ENCODE measurements around the gene CTU1.

CTU1 gene

DNA sequence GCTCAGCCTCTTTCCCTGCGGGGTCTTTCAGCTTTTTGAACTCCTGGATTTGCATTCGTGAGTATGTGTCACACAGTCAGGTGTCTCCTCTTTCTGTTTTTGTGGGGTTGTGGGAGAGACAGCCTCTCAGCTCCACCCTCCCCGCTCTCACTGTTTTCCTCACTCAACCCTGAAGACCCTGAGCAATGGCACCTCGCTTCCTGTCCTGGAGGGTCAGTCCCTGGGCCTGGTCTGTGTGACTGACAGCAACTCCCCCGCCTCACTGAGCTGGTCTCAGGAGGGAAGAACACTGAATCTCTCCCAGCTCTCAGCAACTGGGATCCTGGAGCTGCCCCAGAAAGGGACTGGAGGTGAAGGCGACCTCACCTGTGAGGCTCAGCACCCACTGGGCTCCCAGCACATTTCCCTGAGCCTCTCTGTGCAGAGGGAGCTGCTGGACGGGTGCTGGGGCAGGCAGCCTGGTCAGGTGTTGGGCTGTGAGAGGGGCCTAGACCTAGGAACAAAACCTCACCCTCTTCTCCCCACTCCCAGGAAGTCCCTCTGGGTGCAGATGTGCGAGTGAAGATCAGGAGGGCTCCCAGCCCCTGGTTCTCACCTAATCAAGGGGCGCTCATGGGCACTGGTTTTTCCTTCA is 29.7 kb upstream of the CTU1 start:
- Histone ChIP-seq H3K4me1 (ENCODE audit: low read length) (peaks cover 47% of the 10 kb centered on the region), H3K4me2 (ENCODE audit: low read length) (no peak overlapping the region), H3K9ac (ENCODE audit: low read length) (no peak overlapping the region)

GRCh38 chr19:51136851-51137551 is 28.8 kb upstream of the CTU1 start:
- Histone ChIP-seq H3K27me3 (ENCODE audit: low read depth, low read length) (peaks cover 35% of the 10 kb centered on the region), H3K27ac (ENCODE audit: low read length) (peak overlapping the region; percentile 18; the same call in 1 of the 2 replicates), H4K20me1 (ENCODE audit: insufficient read depth, low read length) (no peaks in the 10 kb centered on the region), H3K4me1 (ENCODE audit: low read length) (peaks cover 48% of the 10 kb centered on the region), H3K4me2 (ENCODE audit: low read length) (peak overlapping the region; percentile 26), H3K79me2 (ENCODE audit: low read length) (no peaks in the 10 kb centered on the region), H3K4me3 (ENCODE audit: low read length) (peak overlapping the region; percentile 9; the same call in 1 of the 2 replicates), H3K36me3 (replicated peaks; ENCODE audit: low read depth, low read length) (no peaks in the 10 kb centered on the region), H3K9me3 (ENCODE audit: insufficient read depth, low read length) (no peaks in the 10 kb centered on the region; the same call in 1 of the 2 replicates), H2AFZ (ENCODE audit: low read depth, low read length) (0 out of 2 replicates have a peak overlapping the region, but pooled peaks have one; percentile 4), H3K9ac (ENCODE audit: low read length) (no peak overlapping the region)
- TF ChIP-seq, protein P1, sequence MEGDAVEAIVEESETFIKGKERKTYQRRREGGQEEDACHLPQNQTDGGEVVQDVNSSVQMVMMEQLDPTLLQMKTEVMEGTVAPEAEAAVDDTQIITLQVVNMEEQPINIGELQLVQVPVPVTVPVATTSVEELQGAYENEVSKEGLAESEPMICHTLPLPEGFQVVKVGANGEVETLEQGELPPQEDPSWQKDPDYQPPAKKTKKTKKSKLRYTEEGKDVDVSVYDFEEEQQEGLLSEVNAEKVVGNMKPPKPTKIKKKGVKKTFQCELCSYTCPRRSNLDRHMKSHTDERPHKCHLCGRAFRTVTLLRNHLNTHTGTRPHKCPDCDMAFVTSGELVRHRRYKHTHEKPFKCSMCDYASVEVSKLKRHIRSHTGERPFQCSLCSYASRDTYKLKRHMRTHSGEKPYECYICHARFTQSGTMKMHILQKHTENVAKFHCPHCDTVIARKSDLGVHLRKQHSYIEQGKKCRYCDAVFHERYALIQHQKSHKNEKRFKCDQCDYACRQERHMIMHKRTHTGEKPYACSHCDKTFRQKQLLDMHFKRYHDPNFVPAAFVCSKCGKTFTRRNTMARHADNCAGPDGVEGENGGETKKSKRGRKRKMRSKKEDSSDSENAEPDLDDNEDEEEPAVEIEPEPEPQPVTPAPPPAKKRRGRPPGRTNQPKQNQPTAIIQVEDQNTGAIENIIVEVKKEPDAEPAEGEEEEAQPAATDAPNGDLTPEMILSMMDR (IDR thresholded peaks at IDR 0.05; ENCODE audit: low read depth, low read length), result no peak
- no peak for TF ChIP-seq EZH2phosphoT487 (IDR thresholded peaks at IDR 0.05; ENCODE audit: low read depth)

More for the DNA sequence above, 29.7 kb upstream of the CTU1 start:
- Histone ChIP-seq H3K4me3 (ENCODE audit: low read length) (no peak overlapping the region), H3K27ac (ENCODE audit: low read length) (no peak overlapping the region), H3K36me3 (replicated peaks; ENCODE audit: low read depth, low read length) (no peaks in the 10 kb centered on the region), H4K20me1 (ENCODE audit: insufficient read depth, low read length) (no peaks in the 10 kb centered on the region), H3K79me2 (ENCODE audit: low read length) (no peaks in the 10 kb centered on the region), H2AFZ (ENCODE audit: low read depth, low read length) (no peak overlapping the region), H3K27me3 (ENCODE audit: low read depth, low read length) (peaks cover 35% of the 10 kb centered on the region), H3K9me3 (ENCODE audit: insufficient read depth, low read length) (no peaks in the 10 kb centered on the region; the same call in 1 of the 2 replicates)
- TF ChIP-seq, protein P1 (IDR thresholded peaks at IDR 0.05; ENCODE audit: low read depth, low read length), result no peak
- TF ChIP-seq EZH2phosphoT487 (IDR thresholded peaks at IDR 0.05; ENCODE audit: low read depth), result no peak

- H3K9me3 ChIP-seq (ENCODE audit: insufficient read depth, low read length), result no peaks in the 10 kb centered on the region; the same call in 1 of the 2 replicates
- H2AFZ ChIP-seq (ENCODE audit: low read depth, low read length), result no peak overlapping the region
- no peaks in the 10 kb centered on the region for H3K79me2 ChIP-seq (ENCODE audit: low read length)
- no peaks in the 10 kb centered on the region for H4K20me1 ChIP-seq (ENCODE audit: insufficient read depth, low read length)
- H3K4me2 ChIP-seq (ENCODE audit: low read length), result peak overlapping the region; percentile 26; the same call in 1 of the 2 replicates
- H3K36me3 ChIP-seq (replicated peaks; ENCODE audit: low read depth, low read length), result no peaks in the 10 kb centered on the region
- no peak overlapping the region for H3K27ac ChIP-seq (ENCODE audit: low read length)
- no peak overlapping the region for H3K4me3 ChIP-seq (ENCODE audit: low read length)
- no peak overlapping the region for H3K9ac ChIP-seq (ENCODE audit: low read length)
- peaks cover 27% of the 10 kb centered on the region for H3K27me3 ChIP-seq (ENCODE audit: low read depth, low read length)
- H3K4me1 ChIP-seq (ENCODE audit: low read length), result peaks cover 49% of the 10 kb centered on the region
- TF ChIP-seq, protein P1 (IDR thresholded peaks at IDR 0.05; ENCODE audit: low read depth, low read length), result no peak
- no peak for TF ChIP-seq EZH2phosphoT487 (IDR thresholded peaks at IDR 0.05; ENCODE audit: low read depth)
Observed at GRCh38 chr19:51135986-51136762, 28.0 kb upstream of the CTU1 start.

GRCh38 chr19:51135004-51135403 is 26.8 kb upstream of the CTU1 start:
- Histone ChIP-seq H3K36me3 (replicated peaks; ENCODE audit: low read depth, low read length) (no peaks in the 10 kb centered on the region), H3K4me3 (ENCODE audit: low read length) (no peak overlapping the region), H3K4me1 (ENCODE audit: low read length) (peaks cover 48% of the 10 kb centered on the region), H4K20me1 (ENCODE audit: insufficient read depth, low read length) (no peaks in the 10 kb centered on the region), H3K27me3 (ENCODE audit: low read depth, low read length) (peaks cover 25% of the 10 kb centered on the region), H3K27ac (ENCODE audit: low read length) (no peak overlapping the region), H3K9ac (ENCODE audit: low read length) (no peak overlapping the region), H2AFZ (ENCODE audit: low read depth, low read length) (no peak overlapping the region), H3K9me3 (ENCODE audit: insufficient read depth, low read length) (no peaks in the 10 kb centered on the region; the same call in 1 of the 2 replicates), H3K79me2 (ENCODE audit: low read length) (no peaks in the 10 kb centered on the region), H3K4me2 (ENCODE audit: low read length) (no peak overlapping the region)
- TF ChIP-seq, protein P1 (IDR thresholded peaks at IDR 0.05; ENCODE audit: low read depth, low read length), result no peak
- no peak for TF ChIP-seq EZH2phosphoT487 (IDR thresholded peaks at IDR 0.05; ENCODE audit: low read depth)

Data from OCI-LY3 (cell line).